ENCODE results near the gene ITGB4. TPM values are rescaled to one million over a fixed set of nuclear protein-coding genes. Genes with fewer than 3 reads are reported as not detected.

Gene ITGB4
- total and polyA plus RNA-seq, 2 of the 13 experiments (the other 11 are each of a cell fraction or from before 2014, with no cell fraction given), result 6.9 to 14.5 TPM

DNA sequence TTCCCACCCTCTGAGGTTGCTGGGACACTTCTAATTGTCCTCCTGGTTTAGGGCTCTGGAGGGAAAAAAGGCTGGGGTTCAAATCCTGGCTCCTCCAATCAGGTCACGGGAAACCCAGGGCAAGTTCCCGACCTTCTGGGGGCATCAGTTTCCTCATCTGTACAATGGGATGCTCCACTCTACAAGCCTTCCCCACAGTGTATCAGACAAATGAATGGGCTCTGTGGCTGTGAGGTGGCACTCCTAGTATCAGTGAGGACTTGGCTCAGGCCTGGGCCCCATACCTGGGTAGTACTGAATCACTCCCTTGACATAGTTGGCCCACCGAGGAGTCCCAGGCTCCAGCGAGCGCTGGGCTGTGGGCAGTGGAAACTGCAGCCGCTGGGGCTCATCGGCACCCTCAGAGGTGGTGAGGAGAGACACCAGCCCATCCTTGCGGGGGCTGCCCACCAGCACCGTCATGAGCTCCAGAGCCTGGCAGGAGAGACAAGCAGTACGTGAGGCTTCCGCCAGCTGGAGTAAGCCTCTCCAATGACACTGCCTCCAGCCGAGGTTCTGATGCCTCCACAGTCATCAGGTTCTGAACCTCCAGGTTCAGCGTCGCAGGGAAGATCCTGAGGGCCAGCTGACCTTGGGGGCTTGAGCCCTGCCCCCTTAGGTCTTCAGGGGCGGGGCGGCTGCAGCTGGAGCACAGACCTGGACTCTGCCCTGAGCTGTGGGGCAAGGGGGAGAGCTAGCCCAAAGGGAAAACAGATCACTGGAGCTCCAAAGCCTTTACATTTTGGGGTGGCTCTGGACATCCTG is 42.6 kb downstream of the ITGB4 start (continued):
- TF ChIP-seq KLF12 (CRISPR knock-in tag; IDR thresholded peaks at IDR 0.05; ENCODE audit: borderline replicate concordance), result peak; percentile 56; the same call in 1 of the 2 replicates
- TF ChIP-seq, protein P1, sequence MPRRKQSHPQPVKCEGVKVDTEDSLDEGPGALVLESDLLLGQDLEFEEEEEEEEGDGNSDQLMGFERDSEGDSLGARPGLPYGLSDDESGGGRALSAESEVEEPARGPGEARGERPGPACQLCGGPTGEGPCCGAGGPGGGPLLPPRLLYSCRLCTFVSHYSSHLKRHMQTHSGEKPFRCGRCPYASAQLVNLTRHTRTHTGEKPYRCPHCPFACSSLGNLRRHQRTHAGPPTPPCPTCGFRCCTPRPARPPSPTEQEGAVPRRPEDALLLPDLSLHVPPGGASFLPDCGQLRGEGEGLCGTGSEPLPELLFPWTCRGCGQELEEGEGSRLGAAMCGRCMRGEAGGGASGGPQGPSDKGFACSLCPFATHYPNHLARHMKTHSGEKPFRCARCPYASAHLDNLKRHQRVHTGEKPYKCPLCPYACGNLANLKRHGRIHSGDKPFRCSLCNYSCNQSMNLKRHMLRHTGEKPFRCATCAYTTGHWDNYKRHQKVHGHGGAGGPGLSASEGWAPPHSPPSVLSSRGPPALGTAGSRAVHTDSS (CRISPR knock-in tag; conservative IDR thresholded peaks at IDR 0.05), result no peak
- no peak for TF ChIP-seq CBX2 (IDR thresholded peaks at IDR 0.05; ENCODE audit: low read depth, low read length)
- no peak for TF ChIP-seq CBX2 (CRISPR knock-in tag; IDR thresholded peaks at IDR 0.05; ENCODE audit: low read depth)
- TF ChIP-seq ZNF260 (CRISPR knock-in tag; IDR thresholded peaks at IDR 0.05; ENCODE audit: borderline replicate concordance, low read depth), result no peak
- 0 out of 2 replicates have a peak, but pooled peaks have one; percentile 11 for TF ChIP-seq ZNF563 (CRISPR knock-in tag; IDR thresholded peaks at IDR 0.05)
- TF ChIP-seq, protein P2, sequence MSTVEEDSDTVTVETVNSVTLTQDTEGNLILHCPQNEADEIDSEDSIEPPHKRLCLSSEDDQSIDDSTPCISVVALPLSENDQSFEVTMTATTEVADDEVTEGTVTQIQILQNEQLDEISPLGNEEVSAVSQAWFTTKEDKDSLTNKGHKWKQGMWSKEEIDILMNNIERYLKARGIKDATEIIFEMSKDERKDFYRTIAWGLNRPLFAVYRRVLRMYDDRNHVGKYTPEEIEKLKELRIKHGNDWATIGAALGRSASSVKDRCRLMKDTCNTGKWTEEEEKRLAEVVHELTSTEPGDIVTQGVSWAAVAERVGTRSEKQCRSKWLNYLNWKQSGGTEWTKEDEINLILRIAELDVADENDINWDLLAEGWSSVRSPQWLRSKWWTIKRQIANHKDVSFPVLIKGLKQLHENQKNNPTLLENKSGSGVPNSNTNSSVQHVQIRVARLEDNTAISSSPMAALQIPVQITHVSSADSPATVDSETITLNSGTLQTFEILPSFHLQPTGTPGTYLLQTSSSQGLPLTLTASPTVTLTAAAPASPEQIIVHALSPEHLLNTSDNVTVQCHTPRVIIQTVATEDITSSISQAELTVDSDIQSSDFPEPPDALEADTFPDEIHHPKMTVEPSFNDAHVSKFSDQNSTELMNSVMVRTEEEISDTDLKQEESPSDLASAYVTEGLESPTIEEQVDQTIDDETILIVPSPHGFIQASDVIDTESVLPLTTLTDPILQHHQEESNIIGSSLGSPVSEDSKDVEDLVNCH (CRISPR knock-in tag; IDR thresholded peaks at IDR 0.05), result no peak
- TF ChIP-seq ATF7-NPFF (CRISPR knock-in tag; IDR thresholded peaks at IDR 0.05; ENCODE audit: low read depth), result no peak
- peak; percentile 13; the same call in 1 of the 2 replicates for TF ChIP-seq KDM5B (CRISPR knock-in tag; IDR thresholded peaks at IDR 0.05; ENCODE audit: borderline replicate concordance)
- no peak for TF ChIP-seq ELF4 (CRISPR knock-in tag; IDR thresholded peaks at IDR 0.05; ENCODE audit: borderline replicate concordance)
- TF ChIP-seq ZNF232 (CRISPR knock-in tag; IDR thresholded peaks at IDR 0.05; ENCODE audit: borderline replicate concordance), result no peak; the same call in 1 of the 2 replicates
- 0 out of 2 replicates have a peak, but pooled peaks have one; percentile 22 for TF ChIP-seq ZNF816 (CRISPR knock-in tag; IDR thresholded peaks at IDR 0.05; ENCODE audit: borderline replicate concordance)
- TF ChIP-seq, protein P3, sequence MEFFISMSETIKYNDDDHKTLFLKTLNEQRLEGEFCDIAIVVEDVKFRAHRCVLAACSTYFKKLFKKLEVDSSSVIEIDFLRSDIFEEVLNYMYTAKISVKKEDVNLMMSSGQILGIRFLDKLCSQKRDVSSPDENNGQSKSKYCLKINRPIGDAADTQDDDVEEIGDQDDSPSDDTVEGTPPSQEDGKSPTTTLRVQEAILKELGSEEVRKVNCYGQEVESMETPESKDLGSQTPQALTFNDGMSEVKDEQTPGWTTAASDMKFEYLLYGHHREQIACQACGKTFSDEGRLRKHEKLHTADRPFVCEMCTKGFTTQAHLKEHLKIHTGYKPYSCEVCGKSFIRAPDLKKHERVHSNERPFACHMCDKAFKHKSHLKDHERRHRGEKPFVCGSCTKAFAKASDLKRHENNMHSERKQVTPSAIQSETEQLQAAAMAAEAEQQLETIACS (CRISPR knock-in tag; IDR thresholded peaks at IDR 0.05), result no peak
- TF ChIP-seq, protein P4, sequence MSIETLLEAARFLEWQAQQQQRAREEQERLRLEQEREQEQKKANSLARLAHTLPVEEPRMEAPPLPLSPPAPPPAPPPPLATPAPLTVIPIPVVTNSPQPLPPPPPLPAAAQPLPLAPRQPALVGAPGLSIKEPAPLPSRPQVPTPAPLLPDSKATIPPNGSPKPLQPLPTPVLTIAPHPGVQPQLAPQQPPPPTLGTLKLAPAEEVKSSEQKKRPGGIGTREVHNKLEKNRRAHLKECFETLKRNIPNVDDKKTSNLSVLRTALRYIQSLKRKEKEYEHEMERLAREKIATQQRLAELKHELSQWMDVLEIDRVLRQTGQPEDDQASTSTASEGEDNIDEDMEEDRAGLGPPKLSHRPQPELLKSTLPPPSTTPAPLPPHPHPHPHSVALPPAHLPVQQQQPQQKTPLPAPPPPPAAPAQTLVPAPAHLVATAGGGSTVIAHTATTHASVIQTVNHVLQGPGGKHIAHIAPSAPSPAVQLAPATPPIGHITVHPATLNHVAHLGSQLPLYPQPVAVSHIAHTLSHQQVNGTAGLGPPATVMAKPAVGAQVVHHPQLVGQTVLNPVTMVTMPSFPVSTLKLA (IDR thresholded peaks at IDR 0.05), result no peak
- no peak for TF ChIP-seq ZNF10 (CRISPR knock-in tag; IDR thresholded peaks at IDR 0.05; ENCODE audit: borderline replicate concordance, low read depth)
- TF ChIP-seq NFRKB (IDR thresholded peaks at IDR 0.05), result no peak
- TF ChIP-seq RFX5 (IDR thresholded peaks at IDR 0.05; ENCODE audit: low read depth, low read length), result no peak
- no peak for TF ChIP-seq SIN3A (IDR thresholded peaks at IDR 0.05; ENCODE audit: borderline replicate concordance, low read depth, low read length)
- no peak for TF ChIP-seq STAT5B (CRISPR knock-in tag; IDR thresholded peaks at IDR 0.05)
- TF ChIP-seq HOXA5 (CRISPR knock-in tag; IDR thresholded peaks at IDR 0.05), result peak; percentile 19; the same call in 1 of the 2 replicates
- TF ChIP-seq JUNB (CRISPR knock-in tag; IDR thresholded peaks at IDR 0.05; ENCODE audit: borderline replicate concordance), result no peak
